Right ventricle myocardium superior (tissue), 1 donor: ENCODE results near the gene TMCC3. TPM values are rescaled to one million over a fixed set of nuclear protein-coding genes. Genes with fewer than 3 reads are reported as not detected.
"Not testable (repeated sequence)": the region's sequence is repeated elsewhere in the genome, so short reads cannot be mapped to it uniquely, and the experiment has no call there.

Experiments
- ATAC-seq: fragments of 200-7000 bp; cut with Tn5 transposase; one replicate; pipeline ENCODE4 v1.9.1; 2020; ENCODE audit warnings: mild to moderate bottlenecking; ENCODE audit not compliant: poor library complexity
- DNase-seq: peaks from one replicate; pipeline ENCODE4 v3.0.0-alpha.2; 2020
- intact Hi-C: fragments of 100-400 bp; cut with DNase I; formaldehyde crosslinking; loops from one replicate; pipeline ENCODE4 v1.11.2; 2022
- total RNA-seq: library from RNA; stranded (reverse); fragmentation: NEBNext Ultra II Directional; extraction: Animal tissue kit (Norgen Biotek cat#: 25700); gene quantifications from one replicate; pipeline ENCODE4 v1.2.1, GENCODE V29; 2021
- donor health status: DM: no; HTN: yes; CAD: no; lungs with severe emphysema.

The TMCC3 gene
- total RNA-seq, 1 donor from 2014 or later, result 1.5 TPM

DNA sequence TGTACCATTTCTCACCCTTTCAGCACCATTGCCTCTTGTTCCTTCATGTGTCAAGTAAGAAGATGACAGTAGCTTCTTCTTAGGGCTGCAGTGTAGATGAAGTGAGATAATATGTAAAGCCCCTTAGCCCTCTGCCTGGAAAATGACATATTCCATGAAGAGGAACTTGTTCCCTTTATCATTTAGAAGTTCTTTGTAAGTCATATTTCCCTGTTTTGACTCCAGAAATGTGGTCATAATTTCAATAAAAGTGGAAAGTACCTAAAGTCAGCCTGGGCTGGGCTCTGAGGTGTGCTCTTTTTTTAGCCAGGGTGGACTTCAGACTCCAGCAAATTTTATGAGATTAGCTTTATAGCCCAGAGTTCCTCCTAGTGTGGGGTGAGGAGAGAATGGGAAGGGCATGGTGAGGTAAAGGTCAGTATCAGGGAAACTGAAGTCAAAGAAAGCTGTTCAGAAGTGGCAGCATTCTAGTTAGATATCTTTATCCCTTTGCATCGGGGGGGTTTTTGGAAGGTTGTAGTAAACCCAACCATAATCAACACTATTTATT, 92.5 kb downstream of the TMCC3 start:
- ATAC-seq (no peak), DNase-seq (no peak)
- intact Hi-C loops, result no loop called here

DNA sequence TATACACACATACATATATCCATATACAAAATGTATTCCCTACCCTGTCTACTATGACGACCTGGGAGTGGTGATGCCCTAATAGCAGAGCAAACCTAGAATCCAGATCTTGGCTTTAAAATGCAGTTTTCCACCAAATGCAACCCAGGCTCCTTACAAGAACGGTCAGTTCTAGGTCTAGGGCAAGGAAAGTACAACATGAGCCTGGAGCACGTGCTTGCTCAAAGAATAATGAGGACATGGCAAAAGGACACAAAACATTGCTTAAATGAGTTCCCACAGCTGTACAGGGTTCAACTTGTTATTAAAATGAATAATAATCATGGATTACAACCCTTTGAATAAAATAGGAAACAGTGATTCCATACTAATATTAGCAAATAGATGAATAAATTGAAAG, 94.7 kb downstream of the TMCC3 start:
- intact Hi-C loops, result no loop called here
- ATAC-seq, result no peak

DNA sequence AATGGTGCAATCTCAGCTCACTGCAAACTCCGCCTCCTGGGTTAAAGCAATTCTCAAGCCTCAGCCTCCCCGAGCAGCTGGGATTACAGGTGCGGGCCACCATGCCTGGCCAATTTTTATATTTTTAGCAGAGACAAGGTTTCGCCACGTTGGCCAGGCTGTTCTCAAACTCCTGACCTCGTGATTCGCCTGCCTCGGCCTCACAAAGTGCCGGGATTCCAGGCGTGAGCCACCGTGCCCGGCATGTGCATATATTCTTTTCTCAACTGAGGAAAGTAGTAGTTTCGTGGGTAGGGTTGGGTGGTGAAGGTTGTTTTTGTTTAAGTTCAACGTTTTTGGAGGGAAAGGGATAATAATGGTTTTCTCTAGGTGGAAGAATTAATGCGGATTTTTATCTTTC, 96.5 kb downstream of the TMCC3 start:
- intact Hi-C loops, result no loop called here
- ATAC-seq (no peak), DNase-seq (no peak)

More for the DNA sequence above, 94.7 kb downstream of the TMCC3 start:
- DNase-seq, result no peak

DNA sequence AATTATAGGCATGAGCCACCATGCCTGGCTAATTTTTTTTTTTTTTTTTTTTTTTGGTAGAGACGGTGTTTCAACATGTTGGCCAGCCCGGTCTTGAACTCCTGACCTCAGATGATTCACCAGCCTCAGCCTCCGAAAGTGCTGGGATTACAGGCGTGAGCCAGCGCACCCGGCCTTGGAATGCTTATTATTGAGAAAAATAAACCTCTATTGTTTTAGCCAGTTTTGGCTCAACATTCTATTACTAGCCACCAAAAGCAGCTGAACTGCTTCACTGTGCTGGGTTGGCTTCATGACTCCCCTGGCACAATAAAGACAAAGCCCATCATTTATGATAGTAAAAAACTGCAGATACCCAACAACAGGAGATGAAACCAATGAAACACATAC, 97.2 kb downstream of the TMCC3 start:
- DNase-seq, result no peak
- intact Hi-C loops, result no loop called here
- no peak for ATAC-seq

DNA sequence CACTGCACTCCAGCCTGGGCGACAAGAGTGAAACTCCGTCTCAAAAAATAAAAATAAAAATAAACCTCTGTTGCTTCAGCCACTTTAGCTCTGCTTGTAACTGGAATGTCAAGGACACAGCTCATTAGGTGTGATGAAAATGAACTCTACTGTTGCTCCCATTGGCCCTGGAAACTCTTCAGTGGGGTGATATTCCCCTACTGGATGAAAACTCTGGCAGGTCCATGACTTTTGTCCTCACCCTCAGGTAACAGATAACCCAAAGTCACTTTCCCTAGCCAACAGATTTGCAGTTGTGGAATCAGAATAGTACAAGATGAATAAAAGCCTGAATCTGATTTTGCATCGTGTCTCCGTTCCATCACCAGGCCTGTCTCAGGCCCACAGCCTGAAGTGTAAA, 98.5 kb downstream of the TMCC3 start:
- ATAC-seq, result no peak
- intact Hi-C loops, result no loop called here

DNA sequence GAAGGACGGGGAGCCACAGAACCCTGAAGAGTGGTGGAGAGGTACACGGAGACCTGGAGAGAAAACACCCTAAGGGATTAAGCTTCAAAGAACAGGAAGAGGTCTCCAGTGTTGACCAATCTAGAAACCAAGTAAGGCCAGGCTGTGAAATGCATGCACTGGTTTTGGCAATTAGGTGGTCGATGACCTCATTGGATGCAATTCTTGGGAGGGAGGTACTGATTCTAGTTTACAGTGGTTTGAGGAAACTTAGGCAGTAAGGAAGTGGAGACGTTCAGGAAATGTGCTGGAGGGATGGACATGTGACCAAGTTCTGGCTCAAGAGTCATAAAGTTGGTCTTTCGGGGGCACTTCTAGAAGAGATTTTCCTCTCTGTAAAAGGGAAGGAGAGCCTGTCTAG, 99.4 kb downstream of the TMCC3 start:
- DNase-seq (no peak), ATAC-seq (no peak)
- intact Hi-C loops, result no loop called here

More for the DNA sequence above, 98.5 kb downstream of the TMCC3 start:
- DNase-seq, result no peak

DNA sequence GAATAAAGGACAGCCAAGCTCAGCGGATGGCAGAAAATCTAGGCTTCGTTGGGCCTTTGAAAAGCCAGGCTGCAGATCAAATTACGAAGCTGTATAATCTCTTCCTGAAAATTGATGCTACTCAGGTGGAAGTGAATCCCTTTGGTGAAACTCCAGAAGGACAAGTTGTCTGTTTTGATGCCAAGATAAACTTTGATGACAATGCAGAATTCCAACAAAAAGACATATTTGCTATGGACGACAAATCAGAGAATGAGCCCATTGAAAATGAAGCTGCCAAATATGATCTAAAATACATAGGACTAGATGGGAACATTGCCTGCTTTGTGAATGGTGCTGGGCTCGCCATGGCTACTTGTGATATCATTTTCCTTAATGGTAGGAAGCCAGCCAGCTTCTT, 101.5 kb downstream of the TMCC3 start:
- not testable (repeated sequence) for DNase-seq, ATAC-seq
- intact Hi-C loops, result loop anchor here (10.0 kb wide), 2 partner anchors 216 to 786 kb away; no protein-coding TSS in a partner anchor

DNA sequence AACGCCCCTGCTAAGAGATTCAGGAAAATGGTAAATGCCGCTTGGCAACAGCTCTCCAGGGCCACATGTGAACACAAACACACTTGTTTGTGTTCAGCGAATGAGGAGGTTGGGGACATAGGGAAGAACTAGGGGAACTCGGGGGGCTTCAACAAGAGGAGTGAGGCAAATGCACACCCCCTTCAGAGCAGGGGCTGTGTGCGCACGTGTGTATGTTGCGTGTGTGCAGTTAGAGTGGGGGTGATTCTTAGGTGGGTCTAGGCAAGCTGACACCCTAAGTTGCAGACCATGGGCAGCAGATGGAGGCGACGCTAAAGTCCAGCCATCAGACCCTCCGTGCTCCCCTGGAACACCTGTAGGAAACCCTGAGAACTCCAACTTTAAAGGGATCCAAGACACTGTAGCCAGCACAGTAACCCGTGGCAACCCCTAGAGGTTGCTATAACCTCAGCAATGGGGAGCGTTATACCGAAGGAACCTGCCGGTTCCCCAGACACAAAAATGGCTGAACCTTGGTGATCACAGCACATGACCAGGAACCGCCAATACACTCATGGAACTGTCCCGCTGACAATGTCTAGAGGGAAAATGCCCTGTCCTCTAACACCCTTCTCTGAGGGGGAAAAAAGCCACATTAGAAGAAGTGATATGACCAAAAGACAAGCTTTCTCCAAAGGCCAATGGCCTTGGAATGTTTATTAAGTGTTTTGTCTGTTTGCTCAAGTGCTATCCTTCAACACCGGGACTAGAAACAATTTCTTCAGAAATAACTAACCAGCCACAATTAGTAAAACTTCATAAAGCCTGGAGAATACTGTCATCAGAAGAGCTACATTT, 104.2 kb downstream of the TMCC3 start:
- DNase-seq (no peak), ATAC-seq (peak; percentile 94)
- intact Hi-C loops, result loop anchor here (10.0 kb wide), 2 partner anchors 219 to 789 kb away; no protein-coding TSS in a partner anchor

DNA sequence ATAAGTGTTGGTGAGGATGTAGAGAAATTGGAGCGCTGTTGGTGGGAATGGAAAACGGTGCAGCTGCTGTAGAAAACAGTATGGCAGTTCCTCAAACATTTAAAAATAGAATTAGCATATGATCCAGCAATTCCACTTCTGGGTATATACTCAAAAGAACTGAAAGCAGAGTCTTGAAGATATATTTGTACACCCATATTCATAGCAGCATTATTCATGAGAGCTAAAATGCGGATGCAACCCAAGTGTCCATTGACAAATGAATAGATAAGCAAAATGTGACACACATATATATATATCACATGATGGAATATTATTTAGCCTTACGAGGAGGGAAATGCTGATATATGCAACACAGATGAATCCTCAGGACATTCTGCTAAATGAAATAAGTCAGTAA, 106.0 kb downstream of the TMCC3 start:
- DNase-seq (no peak), ATAC-seq (no peak)
- intact Hi-C loops, result loop anchor here (10.0 kb wide), 2 partner anchors 220 to 790 kb away; no protein-coding TSS in a partner anchor

DNA sequence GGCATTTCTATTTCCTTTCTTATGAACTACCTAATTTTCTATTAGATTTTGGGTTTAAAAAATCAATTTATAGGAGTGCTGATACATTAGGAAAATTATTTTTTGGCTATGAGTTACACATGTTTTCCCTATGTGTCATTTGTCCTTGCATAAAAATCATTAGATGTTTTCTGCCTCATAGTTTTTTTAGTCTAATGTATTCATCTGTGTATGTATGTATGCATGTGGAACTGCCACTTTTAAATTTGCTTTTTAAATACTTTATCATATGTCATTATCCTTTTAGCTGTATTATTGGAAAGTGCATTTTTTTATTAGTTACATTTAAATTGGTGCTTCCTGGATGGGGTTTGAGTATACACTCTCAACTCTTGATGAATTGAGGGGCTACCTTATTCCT, 112.0 kb downstream of the TMCC3 start:
- intact Hi-C loops, result loop anchor here (10.0 kb wide), 1 partner anchor 214 kb away; no protein-coding TSS in a partner anchor
- ATAC-seq (no peak), DNase-seq (no peak)

DNA sequence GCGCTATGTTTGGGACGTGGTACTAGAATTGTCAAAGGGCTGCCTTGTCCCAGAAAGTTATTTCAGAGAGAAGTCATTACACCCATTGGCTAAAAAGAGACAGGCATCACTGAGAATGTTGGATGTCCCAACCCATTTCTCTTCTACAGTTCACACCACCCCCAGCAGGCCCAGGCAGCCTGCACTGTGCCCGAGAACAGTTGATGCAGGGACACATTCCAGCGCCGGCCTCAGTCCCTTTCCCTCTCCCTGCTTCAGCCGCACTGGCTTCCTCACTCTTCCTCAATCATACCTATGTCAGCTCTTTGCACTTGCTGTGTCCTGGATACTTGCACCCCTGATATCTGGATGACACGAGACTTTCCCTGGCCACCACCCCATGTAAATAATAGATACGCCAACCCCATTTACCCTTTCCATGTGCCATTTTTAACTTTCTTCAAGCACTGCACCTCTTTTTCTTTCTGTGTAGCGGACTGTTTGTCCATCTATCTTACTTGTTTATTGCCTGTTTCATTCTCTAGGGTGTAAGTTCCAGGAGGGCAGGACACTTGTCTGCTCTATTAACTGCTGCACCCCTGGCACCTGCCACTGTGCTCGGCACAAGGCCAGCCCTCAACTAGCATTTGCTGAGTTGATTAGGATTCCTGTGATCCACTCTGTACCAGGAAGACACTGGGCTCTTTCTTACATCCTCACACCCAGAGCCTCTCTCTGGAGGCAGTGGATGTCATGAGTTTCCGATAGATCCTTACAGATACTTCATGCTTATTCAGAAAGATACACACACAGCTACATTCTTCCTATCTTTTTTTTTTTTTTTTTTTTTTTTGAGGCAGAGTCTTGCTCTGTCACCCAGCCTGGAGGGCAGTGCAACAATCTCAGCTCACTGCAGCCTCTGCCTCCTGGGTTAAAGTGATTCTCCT, 114.1 kb downstream of the TMCC3 start:
- no peak for DNase-seq
- intact Hi-C loops, result loop anchor here (10.0 kb wide), 1 partner anchor 212 kb away; no protein-coding TSS in a partner anchor
- peak; percentile 72 for ATAC-seq

DNA sequence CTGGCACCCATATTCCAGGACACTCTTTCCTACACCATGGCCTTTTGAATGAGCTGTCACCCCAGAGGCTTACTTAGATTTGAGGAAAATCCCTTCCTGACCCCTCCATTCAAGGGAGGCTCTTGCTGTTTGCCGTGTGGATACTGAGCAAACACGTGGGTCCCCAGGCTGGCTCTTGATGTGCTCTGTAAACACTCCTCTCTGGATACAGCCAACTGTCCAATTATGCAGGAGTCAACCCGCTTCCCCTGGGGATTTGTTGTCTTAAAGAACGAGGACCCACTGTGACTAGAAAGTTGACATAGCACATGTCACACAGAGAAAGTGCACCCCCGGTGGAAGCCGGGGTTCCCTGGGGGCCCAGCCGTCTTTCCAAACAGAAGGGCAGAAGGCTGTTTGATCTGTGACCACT, 114.8 kb downstream of the TMCC3 start:
- no peak for DNase-seq
- no peak for ATAC-seq
- intact Hi-C loops, result loop anchor here (10.0 kb wide), 1 partner anchor 211 kb away; no protein-coding TSS in a partner anchor

DNA sequence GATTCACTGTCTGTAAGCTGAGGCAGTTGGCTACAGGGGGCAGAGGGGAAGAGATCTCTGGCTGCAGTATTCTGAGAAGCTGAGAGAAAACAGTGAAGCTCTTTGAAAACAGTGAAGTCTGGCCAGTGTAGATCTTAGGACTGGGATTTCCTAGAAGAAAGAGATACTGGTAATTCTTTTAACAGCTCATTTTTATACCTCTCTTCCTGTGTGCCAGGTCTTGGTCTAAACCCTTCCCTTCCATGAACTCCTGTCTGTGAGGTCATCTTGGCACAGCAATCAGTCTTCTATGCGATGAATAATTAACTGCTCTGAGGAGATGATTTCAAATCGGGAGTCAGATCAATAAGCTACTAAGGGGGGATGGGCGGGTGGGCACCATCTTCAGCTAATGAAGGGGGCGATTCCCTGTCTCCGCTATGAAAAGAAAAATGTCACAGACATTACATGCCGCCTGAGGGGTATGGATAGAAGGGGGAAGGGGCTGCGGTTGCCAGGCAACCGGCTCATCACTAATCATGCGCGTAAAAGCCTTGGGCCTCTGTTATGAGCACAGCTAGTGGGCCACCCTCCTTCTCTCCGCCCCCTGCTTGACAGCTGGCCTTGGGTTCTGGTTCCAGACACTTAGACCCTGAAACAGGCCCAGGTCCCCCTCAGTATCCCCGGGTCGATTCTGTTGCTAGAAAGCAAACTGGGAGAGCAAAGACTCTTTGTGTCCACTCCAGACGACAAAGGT, 115.4 kb downstream of the TMCC3 start:
- ATAC-seq (no peak), DNase-seq (no peak)
- intact Hi-C loops, result loop anchor here (10.0 kb wide), 1 partner anchor 210 kb away; no protein-coding TSS in a partner anchor

DNA sequence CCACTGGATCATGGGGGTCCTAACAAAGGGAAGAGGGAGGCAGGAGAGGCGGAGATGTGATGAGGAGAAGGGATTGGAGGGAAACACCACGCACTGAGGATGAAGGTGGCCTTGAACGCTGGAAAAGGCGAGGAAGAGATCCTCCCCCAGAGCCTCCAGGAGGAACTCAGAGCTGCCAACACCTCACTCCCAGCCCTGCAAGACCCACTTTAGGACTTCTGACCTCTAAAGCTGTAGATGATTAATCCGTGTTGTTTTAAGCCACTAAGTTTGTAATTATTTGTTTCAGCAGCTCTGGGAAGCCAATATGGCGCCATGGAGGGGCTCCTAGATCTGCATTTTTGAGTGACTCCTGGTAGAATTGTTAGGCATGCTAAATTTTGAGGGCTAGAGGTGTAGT, 116.1 kb downstream of the TMCC3 start:
- ATAC-seq (no peak), DNase-seq (no peak)
- intact Hi-C loops, result loop anchor here (10.0 kb wide), 1 partner anchor 209 kb away; no protein-coding TSS in a partner anchor

DNA sequence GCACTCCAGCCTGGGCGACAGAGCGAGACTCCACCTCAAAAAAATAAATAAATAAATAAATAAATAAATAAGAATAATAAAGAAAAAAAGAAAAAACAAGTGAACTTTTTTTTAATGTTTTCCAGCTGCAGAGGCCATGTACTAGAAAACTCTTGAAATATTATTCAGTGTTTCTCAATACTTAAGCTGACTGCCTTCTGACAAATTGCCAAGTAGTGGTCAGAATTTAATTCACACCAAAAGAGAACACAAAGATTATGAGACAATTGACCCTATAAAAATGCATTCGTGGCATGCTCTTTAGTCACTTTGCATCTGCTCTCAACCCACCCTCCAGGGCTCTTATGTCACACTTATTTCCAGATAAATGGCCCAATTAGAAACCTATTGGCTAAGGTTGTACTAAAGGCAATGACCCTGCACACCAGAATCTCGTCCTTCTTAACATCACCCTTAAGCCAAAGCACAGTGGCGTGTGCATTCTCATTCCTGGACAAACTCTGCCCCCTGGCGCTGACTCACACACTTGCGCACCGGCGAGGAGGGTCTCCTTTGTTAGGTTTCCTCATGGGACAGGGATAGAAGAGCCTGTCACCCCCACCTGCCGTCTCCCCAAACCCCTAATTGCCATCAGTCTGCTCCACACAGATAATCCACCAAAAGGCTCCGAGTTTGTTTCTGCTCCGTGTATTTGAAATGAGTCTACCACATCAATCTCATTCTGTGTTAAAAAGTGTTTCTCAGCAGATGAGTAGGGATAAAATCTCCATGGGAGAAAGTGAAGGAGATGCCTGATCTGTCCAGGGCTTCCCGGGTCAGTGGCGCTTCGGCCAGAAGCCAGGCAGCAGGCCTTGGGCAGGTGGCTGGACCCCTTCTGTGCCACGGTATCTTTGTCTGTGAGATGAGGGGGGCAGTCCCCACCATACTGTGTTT, 117.6 kb downstream of the TMCC3 start:
- intact Hi-C loops, result loop anchor here (2.0 to 10.0 kb wide), 2 partner anchors 208 to 398 kb away; no protein-coding TSS in a partner anchor
- DNase-seq (peak; percentile 78), ATAC-seq (peak; percentile 94)

DNA sequence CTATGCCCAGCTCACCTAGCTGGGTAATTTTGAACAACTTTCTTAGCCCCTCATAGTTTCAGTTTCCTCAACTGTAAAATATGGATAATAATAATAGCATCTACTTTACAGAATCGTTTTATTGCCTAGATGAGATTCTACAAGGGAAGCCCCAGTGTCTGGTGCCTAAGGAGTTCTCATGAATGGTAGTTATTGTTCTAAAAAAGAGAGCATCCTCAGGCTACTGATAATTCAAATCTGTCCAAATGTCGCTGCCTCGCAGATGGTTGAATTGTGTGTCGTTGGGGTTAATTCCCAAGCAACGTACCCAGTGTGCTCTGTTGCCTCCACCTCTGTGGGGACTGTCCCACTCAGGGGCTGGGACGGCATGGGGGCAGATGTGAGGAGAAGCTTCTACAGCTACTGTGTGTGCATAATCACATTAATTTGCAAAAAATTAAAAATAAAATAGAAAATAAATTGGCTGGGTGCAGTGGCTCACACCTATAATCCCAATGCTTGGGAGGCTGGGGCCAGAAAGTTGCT, 119.1 kb downstream of the TMCC3 start:
- intact Hi-C loops, result loop anchor here (10.0 kb wide), 1 partner anchor 206 kb away; no protein-coding TSS in a partner anchor
- DNase-seq, result no peak
- ATAC-seq, result no peak

DNA sequence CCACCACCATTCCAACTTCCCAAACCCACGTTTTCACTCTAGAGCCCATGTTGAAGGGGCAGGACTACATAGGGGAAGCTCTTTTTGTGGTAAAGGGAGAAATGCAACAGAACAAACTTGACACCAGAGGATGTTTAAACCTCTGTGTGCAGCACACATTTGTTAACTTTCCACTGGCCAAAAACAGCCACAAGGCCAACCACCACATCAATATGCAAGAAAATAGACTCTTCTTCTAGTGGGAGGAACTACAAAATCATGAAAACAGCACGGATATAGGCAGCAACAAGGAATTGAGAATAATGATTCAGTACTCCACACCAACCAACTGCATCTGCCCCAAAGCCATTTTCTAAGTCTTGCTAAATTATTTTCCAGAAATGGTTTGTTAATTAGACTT, 124.4 kb downstream of the TMCC3 start:
- ATAC-seq (no peak), DNase-seq (no peak)
- intact Hi-C loops, result no loop called here
